ENCODE data around the gene PHF21B.

PHF21B gene

GRCh38 chr22:45034156-45034555 is 24.4 kb upstream of the PHF21B start:
- H3K4me1 ChIP-seq (ENCODE audit: control insufficient read depth, insufficient read depth, low read length): no peaks in the 10 kb centered on the region
- no peaks in the 10 kb centered on the region for H3K9me3 ChIP-seq (ENCODE audit: control insufficient read depth, insufficient read depth, low read depth, low read length)
- no peak overlapping the region for H3K4me3 ChIP-seq (ENCODE audit: low read depth, low read length)
- no peaks in the 10 kb centered on the region for H3K36me3 ChIP-seq (ENCODE audit: control insufficient read depth in 2 of 2, insufficient read depth in 1 of 2, low read length in 2 of 2)
- CTCF ChIA-PET: interaction anchor here (0.6 kb wide), 1 partner anchor 125 kb away, joined by 3 read pairs; no protein-coding TSS in a partner anchor
- no peak for TF ChIP-seq ZSCAN23 (tag by site-specific recombination; IDR thresholded peaks at IDR 0.05)
- TF ChIP-seq, protein P1, sequence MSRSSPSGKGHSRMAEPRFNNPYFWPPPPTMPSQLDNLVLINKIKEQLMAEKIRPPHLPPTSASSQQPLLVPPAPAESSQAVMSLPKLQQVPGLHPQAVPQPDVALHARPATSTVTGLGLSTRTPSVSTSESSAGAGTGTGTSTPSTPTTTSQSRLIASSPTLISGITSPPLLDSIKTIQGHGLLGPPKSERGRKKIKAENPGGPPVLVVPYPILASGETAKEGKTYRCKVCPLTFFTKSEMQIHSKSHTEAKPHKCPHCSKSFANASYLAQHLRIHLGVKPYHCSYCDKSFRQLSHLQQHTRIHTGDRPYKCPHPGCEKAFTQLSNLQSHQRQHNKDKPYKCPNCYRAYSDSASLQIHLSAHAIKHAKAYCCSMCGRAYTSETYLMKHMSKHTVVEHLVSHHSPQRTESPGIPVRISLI (tag by site-specific recombination; IDR thresholded peaks at IDR 0.05): no peak
- no peak for TF ChIP-seq ZNF837 (tag by site-specific recombination; IDR thresholded peaks at IDR 0.05)
- no peak for TF ChIP-seq HOXD13 (CRISPR knock-in tag; IDR thresholded peaks at IDR 0.05; ENCODE audit: borderline replicate concordance)
- TF ChIP-seq ZFHX2 (tag by site-specific recombination; conservative IDR thresholded peaks at IDR 0.05): no peak
- no peak for TF ChIP-seq ZNF561 (tag by site-specific recombination; IDR thresholded peaks at IDR 0.05; ENCODE audit: borderline replicate concordance)
- no peak for TF ChIP-seq ZNF266 (tag by site-specific recombination; IDR thresholded peaks at IDR 0.05; ENCODE audit: low read depth)
- no peak overlapping the region for H3K27ac ChIP-seq (ENCODE audit: extremely low read depth, low read depth, low read length)
- POLR2A ChIA-PET: no interaction called here

DNA sequence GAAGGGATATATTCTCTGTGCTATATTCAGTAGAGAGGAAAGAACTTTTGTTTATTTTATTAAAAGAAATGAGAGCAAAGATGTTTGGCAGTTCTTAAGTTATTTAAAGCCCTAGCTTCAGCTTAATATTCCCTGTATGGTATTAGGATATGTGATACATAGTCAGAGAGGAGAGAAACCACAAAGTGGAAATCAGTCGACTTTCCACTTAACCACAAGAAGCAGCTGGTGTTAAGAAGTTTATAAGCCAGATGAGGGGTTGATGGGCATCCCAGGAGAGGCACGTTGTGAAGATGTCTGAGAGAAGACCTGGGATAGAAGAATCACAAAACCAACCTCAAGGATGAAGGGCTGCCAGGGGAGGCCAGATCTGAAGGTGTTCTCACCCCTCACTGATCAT is 23.3 kb upstream of the PHF21B start:
- TF ChIP-seq ZNF433 (tag by site-specific recombination; IDR thresholded peaks at IDR 0.05; ENCODE audit: low read depth) (no peak), ZNF133 (tag by site-specific recombination; IDR thresholded peaks at IDR 0.05) (no peak), ZNF18 (tag by site-specific recombination; IDR thresholded peaks at IDR 0.05) (no peak), ZNF704 (tag by site-specific recombination; IDR thresholded peaks at IDR 0.05) (no peak), ZNF174 (tag by site-specific recombination; IDR thresholded peaks at IDR 0.05) (no peak), EGR2 (tag by site-specific recombination; IDR thresholded peaks at IDR 0.05; ENCODE audit: low read depth) (no peak), ZSCAN5A (tag by site-specific recombination; IDR thresholded peaks at IDR 0.05) (no peak), GLI2 (tag by site-specific recombination; IDR thresholded peaks at IDR 0.05; ENCODE audit: borderline replicate concordance, low read depth) (no peak)
- POLR2A ChIA-PET: no interaction called here
- CTCF ChIA-PET: interaction anchor here (0.6 kb wide), 1 partner anchor 235 kb away, joined by 3 read pairs; no protein-coding TSS in a partner anchor

DNA sequence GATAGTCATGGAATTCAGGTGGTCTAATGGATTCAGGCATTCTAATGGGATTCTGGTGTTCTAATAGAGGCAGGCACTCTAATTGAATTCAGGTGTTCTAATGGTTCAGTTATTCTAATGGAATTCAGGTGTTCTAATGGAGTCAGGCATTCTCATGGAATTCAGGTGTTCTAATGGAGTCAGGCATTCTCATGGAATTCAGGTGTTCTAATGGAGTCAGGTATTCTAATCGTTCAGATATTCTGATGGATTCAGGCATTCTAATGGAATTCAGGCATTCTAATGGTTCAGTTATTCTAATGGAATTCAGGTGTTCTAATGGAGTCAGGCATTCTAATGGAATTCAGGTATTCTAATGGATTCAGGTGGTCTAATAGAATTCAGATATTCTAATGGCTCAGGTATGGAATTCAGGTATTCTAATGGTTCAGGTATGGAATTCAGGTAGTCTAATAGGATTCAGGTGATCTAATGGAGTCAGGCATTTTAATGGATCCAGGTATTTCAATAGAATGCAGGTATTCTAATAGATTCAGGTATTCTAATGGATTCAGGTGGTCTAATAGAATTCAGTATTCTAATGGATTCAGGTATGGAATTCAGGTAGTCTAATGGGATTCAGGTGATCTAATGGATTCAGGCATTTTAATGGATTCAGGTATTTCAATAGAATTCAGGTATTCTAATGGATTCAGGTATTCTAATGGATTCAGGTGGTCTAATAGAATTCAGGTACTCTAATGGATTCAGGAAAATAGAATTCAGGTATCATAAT is 22.0 kb upstream of the PHF21B start:
- H3K27ac ChIP-seq (ENCODE audit: extremely low read depth, low read depth, low read length): no peak overlapping the region
- ChIA-PET CTCF (no interaction called here), POLR2A (no interaction called here)
- no peaks in the 10 kb centered on the region for H3K4me1 ChIP-seq (ENCODE audit: control insufficient read depth, insufficient read depth, low read length)
- no peaks in the 10 kb centered on the region for H3K36me3 ChIP-seq (ENCODE audit: control insufficient read depth in 2 of 2, insufficient read depth in 1 of 2, low read length in 2 of 2)
- TF ChIP-seq ZNF660 (tag by site-specific recombination; IDR thresholded peaks at IDR 0.05) (no peak), TCF7L2 (IDR thresholded peaks at IDR 0.05; ENCODE audit: borderline replicate concordance, low read depth, low read length) (no peak), ZNF560 (tag by site-specific recombination; IDR thresholded peaks at IDR 0.05; ENCODE audit: borderline replicate concordance) (no peak), ZBTB17 (tag by site-specific recombination; IDR thresholded peaks at IDR 0.05) (peak; percentile 49), ZBTB48 (tag by site-specific recombination; IDR thresholded peaks at IDR 0.05) (no peak)
- no peaks in the 10 kb centered on the region for H3K9me3 ChIP-seq (ENCODE audit: control insufficient read depth, insufficient read depth, low read depth, low read length)
- H3K4me3 ChIP-seq (ENCODE audit: low read depth, low read length): no peak overlapping the region

More for the DNA sequence above, 23.3 kb upstream of the PHF21B start:
- H3K27ac ChIP-seq (ENCODE audit: extremely low read depth, low read depth, low read length): no peak overlapping the region
- no peaks in the 10 kb centered on the region for H3K36me3 ChIP-seq (ENCODE audit: control insufficient read depth in 2 of 2, insufficient read depth in 1 of 2, low read length in 2 of 2)
- no peak overlapping the region for H3K4me3 ChIP-seq (ENCODE audit: low read depth, low read length)
- no peaks in the 10 kb centered on the region for H3K9me3 ChIP-seq (ENCODE audit: control insufficient read depth, insufficient read depth, low read depth, low read length)
- H3K4me1 ChIP-seq (ENCODE audit: control insufficient read depth, insufficient read depth, low read length): no peaks in the 10 kb centered on the region

Measured in HEK293 (cell line).